ENCODE results near the gene EME2.

Gene EME2

DNA sequence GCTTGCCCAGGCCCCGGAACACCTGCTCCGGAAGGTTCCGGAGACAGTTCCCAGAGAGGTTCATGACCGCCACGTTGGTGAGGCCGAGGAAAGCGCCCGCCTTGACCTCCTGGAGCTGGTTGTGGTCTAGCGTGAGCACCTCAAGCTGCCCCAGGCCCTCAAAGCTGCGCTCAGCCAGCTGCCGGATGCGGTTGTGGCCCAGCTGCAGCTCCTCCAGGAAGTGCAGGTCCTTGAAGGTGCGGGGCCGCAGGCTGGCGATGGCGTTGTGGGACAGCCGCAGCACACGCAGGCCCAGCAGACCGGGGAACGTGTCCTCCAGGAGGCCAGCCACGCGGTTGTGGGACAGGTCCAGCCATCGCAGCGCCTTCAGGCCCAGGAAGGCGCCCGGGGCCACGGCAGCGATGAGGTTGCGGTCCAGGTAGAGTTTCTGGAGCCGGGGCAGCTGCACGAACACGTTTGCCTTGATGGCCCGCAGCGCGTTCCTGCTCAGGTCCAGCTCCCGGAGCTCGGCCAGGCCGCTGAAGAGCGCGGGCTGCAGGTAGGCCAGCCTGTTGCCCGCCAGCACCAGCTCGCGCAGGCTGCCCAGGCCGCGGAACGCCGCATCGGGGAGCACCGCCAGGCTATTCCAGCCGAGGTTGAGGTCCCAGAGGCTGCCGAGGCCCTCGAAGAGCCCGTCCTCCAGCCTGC lies 18.8 kb downstream of the EME2 start:
- H3K9me3 ChIP-seq (ENCODE audit: insufficient read depth, low read length): no peaks in the 10 kb centered on the region
- no peak overlapping the region for H2AFZ ChIP-seq (ENCODE audit: low read depth, low read length)
- peaks cover 13% of the 10 kb centered on the region for H3K79me2 ChIP-seq (ENCODE audit: low read length)
- no peak overlapping the region for H3K27ac ChIP-seq (ENCODE audit: low read length)
- no peaks in the 10 kb centered on the region for H3K4me1 ChIP-seq (ENCODE audit: low read length)
- H3K9ac ChIP-seq (ENCODE audit: low read length): no peak overlapping the region
- no peaks in the 10 kb centered on the region for H3K27me3 ChIP-seq (ENCODE audit: low read depth, low read length)
- H3K4me2 ChIP-seq (ENCODE audit: low read length): no peak overlapping the region
- no peaks in the 10 kb centered on the region for H3K36me3 ChIP-seq (replicated peaks; ENCODE audit: low read depth, low read length)
- TF ChIP-seq, protein P1, sequence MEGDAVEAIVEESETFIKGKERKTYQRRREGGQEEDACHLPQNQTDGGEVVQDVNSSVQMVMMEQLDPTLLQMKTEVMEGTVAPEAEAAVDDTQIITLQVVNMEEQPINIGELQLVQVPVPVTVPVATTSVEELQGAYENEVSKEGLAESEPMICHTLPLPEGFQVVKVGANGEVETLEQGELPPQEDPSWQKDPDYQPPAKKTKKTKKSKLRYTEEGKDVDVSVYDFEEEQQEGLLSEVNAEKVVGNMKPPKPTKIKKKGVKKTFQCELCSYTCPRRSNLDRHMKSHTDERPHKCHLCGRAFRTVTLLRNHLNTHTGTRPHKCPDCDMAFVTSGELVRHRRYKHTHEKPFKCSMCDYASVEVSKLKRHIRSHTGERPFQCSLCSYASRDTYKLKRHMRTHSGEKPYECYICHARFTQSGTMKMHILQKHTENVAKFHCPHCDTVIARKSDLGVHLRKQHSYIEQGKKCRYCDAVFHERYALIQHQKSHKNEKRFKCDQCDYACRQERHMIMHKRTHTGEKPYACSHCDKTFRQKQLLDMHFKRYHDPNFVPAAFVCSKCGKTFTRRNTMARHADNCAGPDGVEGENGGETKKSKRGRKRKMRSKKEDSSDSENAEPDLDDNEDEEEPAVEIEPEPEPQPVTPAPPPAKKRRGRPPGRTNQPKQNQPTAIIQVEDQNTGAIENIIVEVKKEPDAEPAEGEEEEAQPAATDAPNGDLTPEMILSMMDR (IDR thresholded peaks at IDR 0.05; ENCODE audit: low read depth, low read length): no peak
- no peak for TF ChIP-seq EZH2phosphoT487 (IDR thresholded peaks at IDR 0.05; ENCODE audit: low read depth)
- no peak overlapping the region for H3K4me3 ChIP-seq (ENCODE audit: low read length)
- H4K20me1 ChIP-seq (ENCODE audit: insufficient read depth, low read length): no peaks in the 10 kb centered on the region

GRCh38 chr16:1791943-1792812 lies 19.6 kb downstream of the EME2 start:
- Histone ChIP-seq H4K20me1 (ENCODE audit: insufficient read depth, low read length) (no peaks in the 10 kb centered on the region), H3K27ac (ENCODE audit: low read length) (no peak overlapping the region), H3K4me2 (ENCODE audit: low read length) (no peak overlapping the region), H3K9ac (ENCODE audit: low read length) (no peak overlapping the region), H3K79me2 (ENCODE audit: low read length) (peaks cover 6% of the 10 kb centered on the region; the same call in 1 of the 2 replicates), H3K27me3 (ENCODE audit: low read depth, low read length) (no peaks in the 10 kb centered on the region), H3K4me1 (ENCODE audit: low read length) (no peaks in the 10 kb centered on the region), H3K36me3 (replicated peaks; ENCODE audit: low read depth, low read length) (no peaks in the 10 kb centered on the region), H2AFZ (ENCODE audit: low read depth, low read length) (no peak overlapping the region), H3K9me3 (ENCODE audit: insufficient read depth, low read length) (no peaks in the 10 kb centered on the region), H3K4me3 (ENCODE audit: low read length) (no peak overlapping the region)
- TF ChIP-seq EZH2phosphoT487 (IDR thresholded peaks at IDR 0.05; ENCODE audit: low read depth): no peak
- TF ChIP-seq, protein P1 (IDR thresholded peaks at IDR 0.05; ENCODE audit: low read depth, low read length): no peak

DNA sequence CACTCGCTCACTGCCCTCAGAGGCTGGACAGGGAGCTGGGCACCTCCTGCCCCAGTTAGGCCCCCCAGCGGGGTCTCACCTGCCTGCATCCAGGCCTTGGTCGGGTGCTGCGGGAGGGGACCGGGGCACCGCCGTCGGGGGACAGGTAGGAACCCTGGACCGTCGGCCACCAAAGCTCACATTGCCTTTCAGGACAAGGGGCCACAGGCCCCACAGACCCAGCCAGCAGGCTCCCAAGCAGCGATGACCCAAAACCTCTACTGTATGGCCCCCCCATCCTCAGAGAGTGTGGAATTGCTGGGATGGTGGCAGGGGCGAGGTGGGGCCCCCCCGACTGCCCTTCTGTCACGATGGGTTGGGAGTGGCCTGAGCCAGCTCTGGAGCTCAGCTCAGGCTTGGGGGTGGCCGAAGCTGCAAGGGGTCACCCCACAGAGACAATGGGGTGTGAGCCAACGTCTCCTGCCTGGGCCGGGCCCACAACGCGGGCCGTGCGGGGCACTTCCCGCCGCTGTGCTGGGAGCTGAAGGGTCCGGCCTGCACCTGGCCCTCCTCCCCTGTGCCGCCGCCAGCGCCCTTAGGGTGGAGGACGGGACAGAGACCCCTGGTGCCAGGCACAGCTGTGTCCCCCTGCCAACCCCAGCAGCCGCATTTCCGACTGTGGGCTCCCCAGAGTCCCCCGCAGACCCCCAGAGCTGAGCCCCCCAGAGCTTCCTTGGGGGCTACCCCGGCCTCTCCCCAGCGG lies 20.4 kb downstream of the EME2 start:
- no peaks in the 10 kb centered on the region for H3K79me2 ChIP-seq (ENCODE audit: low read length)
- TF ChIP-seq, protein P1 (IDR thresholded peaks at IDR 0.05; ENCODE audit: low read depth, low read length): no peak
- TF ChIP-seq EZH2phosphoT487 (IDR thresholded peaks at IDR 0.05; ENCODE audit: low read depth): no peak
- H3K36me3 ChIP-seq (replicated peaks; ENCODE audit: low read depth, low read length): no peaks in the 10 kb centered on the region
- H3K9ac ChIP-seq (ENCODE audit: low read length): no peak overlapping the region
- no peaks in the 10 kb centered on the region for H4K20me1 ChIP-seq (ENCODE audit: insufficient read depth, low read length)
- H3K4me2 ChIP-seq (ENCODE audit: low read length): no peak overlapping the region
- no peaks in the 10 kb centered on the region for H3K4me1 ChIP-seq (ENCODE audit: low read length)
- H2AFZ ChIP-seq (ENCODE audit: low read depth, low read length): no peak overlapping the region
- H3K4me3 ChIP-seq (ENCODE audit: low read length): no peak overlapping the region
- H3K27ac ChIP-seq (ENCODE audit: low read length): no peak overlapping the region
- no peaks in the 10 kb centered on the region for H3K27me3 ChIP-seq (ENCODE audit: low read depth, low read length)
- no peaks in the 10 kb centered on the region for H3K9me3 ChIP-seq (ENCODE audit: insufficient read depth, low read length)
